HCT116 (cell line): ENCODE data around the gene PSMA6. TPM values are rescaled to one million over a fixed set of nuclear protein-coding genes. Genes with fewer than 3 reads are reported as not detected.

Experiments
- ATAC-seq: fragments of 200-7000 bp; cut with Tn5 transposase; 2 replicates; pipeline ENCODE4 v1.9.1; 2020; ENCODE audit warnings: mild to moderate bottlenecking, moderate library complexity
- BruUV-seq: library from RNA; stranded (reverse); fragments of 400-500 nt; replicated peaks from 2 replicates; lab custom pipeline; 2021; lab: Mats Ljungman, UMichigan
- CTCF ChIA-PET: fragments of 300-600 bp; sonication (Branson Sonifier 250); formaldehyde crosslinking; loops from one replicate; lab custom pipeline; 2021; ENCODE audit warnings: antibody characterized with exemption; lab: Charles Lee
- POLR2A ChIA-PET: fragments of 300-600, 350-600 bp; sonication (Branson Sonifier 250); formaldehyde crosslinking; loops from one replicate; lab custom pipeline; 2021; ENCODE audit warnings: antibody characterized with exemption; lab: Charles Lee
- RAD21 ChIA-PET, 2 experiments: fragments of 300-600 bp; sonication (Branson Sonifier 250); formaldehyde crosslinking; loops; one replicate each; lab custom pipeline; 2023; ENCODE audit warnings: low total read pairs in 2 of 2; ENCODE audit not compliant: uncharacterized antibody in 2 of 2, unreplicated experiment in 2 of 2, low non-redundant PET in 1 of 2; lab: Charles Lee
- DNase-seq: peaks from one replicate; pipeline ENCODE4 v3.0.0-alpha.2; 2010; ENCODE audit warnings: low read depth, low spot score
- H2AFZ ChIP-seq: fragments of 200-600 bp; shearing (Covaris generic), sonication (generic); 2 replicates; pipeline ENCODE4 v1.6.1; 2017; ENCODE audit warnings: low read depth, mixed run types, mixed read lengths, antibody characterized with exemption, low read length; ENCODE audit not compliant: poor library complexity, severe bottlenecking
- H3K27ac ChIP-seq: 2 replicates; pipeline ENCODE4 v1.5.1; 2012; ENCODE audit warnings: low read depth, low read length
- H3K27me3 ChIP-seq: fragments of 200-600 bp; sonication (generic); 2 replicates; pipeline ENCODE4 v1.6.1; 2016; ENCODE audit warnings: mixed run types, low read length, mixed read lengths; ENCODE audit not compliant: insufficient read depth
- H3K36me3 ChIP-seq, 2 experiments: fragments of 200-500 bp in 1 of 2; fragments of 200-600 bp in 1 of 2; sonication (Bioruptor generic) in 1 of 2; sonication (generic) in 1 of 2; 2 replicates each; pipeline versions ENCODE4 v1.5.1 to v1.6.1; 2014 to 2016; ENCODE audit warnings: low read length in 2 of 2, inconsistent platforms in 1 of 2, mixed read lengths in 1 of 2, mixed run types in 1 of 2; ENCODE audit not compliant: insufficient read depth in 2 of 2, control insufficient read depth in 1 of 2
- H3K4me1 ChIP-seq, 2 experiments: fragments of 200-600 bp in 1 of 2; sonication (generic) in 1 of 2; 2 replicates each; pipeline versions ENCODE4 v1.5.1 to v1.6.1; 2012 to 2017; ENCODE audit warnings: low read length in 2 of 2, inconsistent platforms in 1 of 2, mild to moderate bottlenecking in 1 of 2, mixed read lengths in 1 of 2, mixed run types in 1 of 2, moderate library complexity in 1 of 2; ENCODE audit not compliant: insufficient read depth in 2 of 2, control insufficient read depth in 1 of 2
- H3K4me2 ChIP-seq: fragments of 200-600 bp; sonication (generic); 2 replicates; pipeline ENCODE4 v1.6.1; 2017; ENCODE audit warnings: mixed run types, low read length, mixed read lengths
- H3K4me3 ChIP-seq, 2 experiments: fragments of 200-600 bp in 1 of 2; sonication (generic) in 1 of 2; replicated peaks in 1 of 2; 2 replicates each; pipeline ENCODE4 v1.5.1; 2011 to 2016; ENCODE audit warnings: low read length in 2 of 2, control low read depth in 1 of 2, low read depth in 1 of 2, mild to moderate bottlenecking in 1 of 2, mixed read lengths in 1 of 2, mixed run types in 1 of 2
- H3K79me2 ChIP-seq: fragments of 200-600 bp; sonication (generic); 2 replicates; pipeline ENCODE4 v1.6.1; 2017; ENCODE audit warnings: mild to moderate bottlenecking, mixed run types, low read length, moderate library complexity, mixed read lengths; ENCODE audit not compliant: insufficient read depth
- H3K9ac ChIP-seq: fragments of 200-600 bp; sonication (generic); 2 replicates; pipeline ENCODE4 v1.6.1; 2016; ENCODE audit warnings: low read length, mixed read lengths
- H3K9me2 ChIP-seq: fragments of 200-600 bp; sonication (generic), shearing (Covaris generic); 2 replicates; pipeline ENCODE4 v1.6.1; 2017; ENCODE audit warnings: mixed run types, mild to moderate bottlenecking, moderate library complexity; ENCODE audit not compliant: insufficient read depth
- H3K9me3 ChIP-seq, 2 experiments: fragments of 200-500 bp in 1 of 2; fragments of 200-600 bp in 1 of 2; sonication (Bioruptor generic) in 1 of 2; sonication (generic) in 1 of 2; 2 replicates each; pipeline ENCODE4 v1.6.1; 2014 to 2017; ENCODE audit warnings: low read length in 2 of 2, mixed read lengths in 2 of 2, inconsistent platforms in 1 of 2, low read depth in 1 of 2, mild to moderate bottlenecking in 1 of 2, mixed run types in 1 of 2, moderate library complexity in 1 of 2; ENCODE audit not compliant: control insufficient read depth in 1 of 2, insufficient read depth in 1 of 2
- H4K20me1 ChIP-seq: fragments of 200-600 bp; sonication (generic), shearing (Covaris generic); 2 replicates; pipeline ENCODE4 v1.6.1; 2017; ENCODE audit warnings: mixed run types, mild to moderate bottlenecking, moderate library complexity; ENCODE audit not compliant: insufficient read depth
- ATF3 ChIP-seq: IDR thresholded peaks from 2 replicates; pipeline ENCODE4 v1.6.1; 2012
- ELF1 ChIP-seq: IDR thresholded peaks from 2 replicates; pipeline ENCODE4 v1.6.1; 2012; ENCODE audit warnings: low read depth, borderline replicate concordance
- EZH2phosphoT487 ChIP-seq: fragments of 200-600 bp; IDR thresholded peaks from 2 replicates; pipeline ENCODE4 v1.6.1; 2018; ENCODE audit warnings: antibody characterized with exemption, borderline replicate concordance
- FOSL1 ChIP-seq: IDR thresholded peaks from 2 replicates; pipeline ENCODE4 v1.6.1; 2012; ENCODE audit warnings: low read depth
- JUND ChIP-seq: IDR thresholded peaks from 2 replicates; pipeline ENCODE4 v1.6.1; 2012
- MAX ChIP-seq: IDR thresholded peaks from 2 replicates; pipeline ENCODE4 v1.6.1; 2012
- RAD21 ChIP-seq: IDR thresholded peaks from 2 replicates; pipeline ENCODE4 v1.6.1; 2012; ENCODE audit warnings: low read depth, mild to moderate bottlenecking
- REST ChIP-seq: IDR thresholded peaks from 2 replicates; pipeline ENCODE4 v1.6.1; 2012; ENCODE audit warnings: low read depth
- ZNF274 ChIP-seq: fragments of 200-500 bp; sonication (Bioruptor generic); IDR thresholded peaks from 2 replicates; pipeline ENCODE4 v1.6.1; 2014; ENCODE audit warnings: mild to moderate bottlenecking, low read depth, low read length, inconsistent platforms
- intact Hi-C: fragments of 100-400 bp; cut with micrococcal nuclease; formaldehyde crosslinking; loops from 2 replicates; pipeline ENCODE4 v1.10.0; 2022
- total RNA-seq: library from RNA; stranded (reverse); gene quantifications from one replicate; pipeline ENCODE4 v1.2.1, GENCODE V29; 2021; ENCODE audit not compliant: unreplicated experiment
- TF ChIP-seq, protein P1 (sequence below): IDR thresholded peaks from 2 replicates; pipeline ENCODE4 v1.6.1; 2011; ENCODE audit warnings: mild to moderate bottlenecking, low read length, moderate library complexity; ENCODE audit not compliant: insufficient replicate concordance; ENCODE audit errors: extremely low read depth

Gene PSMA6
- total RNA-seq, 1 experiment from 2014 or later = 194 TPM

GRCh38 chr14:35250319-35250718, 41.9 kb upstream of the PSMA6 start:
- ChIA-PET RAD21 (interaction anchor here in 1 of 2 experiments (0.6 kb wide), 1 partner anchor 135 kb away, joined by 4 read pairs; no protein-coding TSS in a partner anchor), POLR2A (no interaction called here), CTCF (no interaction called here)
- Histone ChIP-seq H3K27me3 (no peaks in the 10 kb centered on the region), H3K9ac (no peak overlapping the region), H3K27ac (no peak overlapping the region), H3K9me2 (no peaks in the 10 kb centered on the region), H3K4me3 (no peak overlapping the region), H4K20me1 (no peaks in the 10 kb centered on the region), H3K4me1 (no peaks in the 10 kb centered on the region), H3K9me3 (no peaks in the 10 kb centered on the region), H2AFZ (no peak overlapping the region), H3K79me2 (no peaks in the 10 kb centered on the region), H3K4me2 (no peak overlapping the region), H3K36me3 (no peaks in the 10 kb centered on the region)
- DNase-seq = no peak
- ATAC-seq = no peak
- no TSS peak for BruUV-seq
- TF ChIP-seq RAD21 = no peak
- TF ChIP-seq REST = no peak
- no peak for TF ChIP-seq ATF3
- TF ChIP-seq, protein P1, sequence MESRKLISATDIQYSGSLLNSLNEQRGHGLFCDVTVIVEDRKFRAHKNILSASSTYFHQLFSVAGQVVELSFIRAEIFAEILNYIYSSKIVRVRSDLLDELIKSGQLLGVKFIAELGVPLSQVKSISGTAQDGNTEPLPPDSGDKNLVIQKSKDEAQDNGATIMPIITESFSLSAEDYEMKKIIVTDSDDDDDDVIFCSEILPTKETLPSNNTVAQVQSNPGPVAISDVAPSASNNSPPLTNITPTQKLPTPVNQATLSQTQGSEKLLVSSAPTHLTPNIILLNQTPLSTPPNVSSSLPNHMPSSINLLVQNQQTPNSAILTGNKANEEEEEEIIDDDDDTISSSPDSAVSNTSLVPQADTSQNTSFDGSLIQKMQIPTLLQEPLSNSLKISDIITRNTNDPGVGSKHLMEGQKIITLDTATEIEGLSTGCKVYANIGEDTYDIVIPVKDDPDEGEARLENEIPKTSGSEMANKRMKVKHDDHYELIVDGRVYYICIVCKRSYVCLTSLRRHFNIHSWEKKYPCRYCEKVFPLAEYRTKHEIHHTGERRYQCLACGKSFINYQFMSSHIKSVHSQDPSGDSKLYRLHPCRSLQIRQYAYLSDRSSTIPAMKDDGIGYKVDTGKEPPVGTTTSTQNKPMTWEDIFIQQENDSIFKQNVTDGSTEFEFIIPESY = no peak
- TF ChIP-seq ZNF274 = no peak
- no peak for TF ChIP-seq EZH2phosphoT487
- no peak for TF ChIP-seq JUND
- TF ChIP-seq MAX = no peak
- TF ChIP-seq FOSL1 = no peak
- TF ChIP-seq ELF1 = no peak
- intact Hi-C loops = no loop called here
